ENCODE measurements around the gene RNF14. TPM values are rescaled to one million over a fixed set of nuclear protein-coding genes. Genes with fewer than 3 reads are reported as not detected.
A peak's percentile ranks its signal among the peaks of the same experiment; 100 is the strongest.

The RNF14 gene
- total and polyA plus RNA-seq, 2 donors (not counting 3 experiments of a cell fraction or from before 2014, with no cell fraction given) = 23.5 to 55.9 TPM

DNA sequence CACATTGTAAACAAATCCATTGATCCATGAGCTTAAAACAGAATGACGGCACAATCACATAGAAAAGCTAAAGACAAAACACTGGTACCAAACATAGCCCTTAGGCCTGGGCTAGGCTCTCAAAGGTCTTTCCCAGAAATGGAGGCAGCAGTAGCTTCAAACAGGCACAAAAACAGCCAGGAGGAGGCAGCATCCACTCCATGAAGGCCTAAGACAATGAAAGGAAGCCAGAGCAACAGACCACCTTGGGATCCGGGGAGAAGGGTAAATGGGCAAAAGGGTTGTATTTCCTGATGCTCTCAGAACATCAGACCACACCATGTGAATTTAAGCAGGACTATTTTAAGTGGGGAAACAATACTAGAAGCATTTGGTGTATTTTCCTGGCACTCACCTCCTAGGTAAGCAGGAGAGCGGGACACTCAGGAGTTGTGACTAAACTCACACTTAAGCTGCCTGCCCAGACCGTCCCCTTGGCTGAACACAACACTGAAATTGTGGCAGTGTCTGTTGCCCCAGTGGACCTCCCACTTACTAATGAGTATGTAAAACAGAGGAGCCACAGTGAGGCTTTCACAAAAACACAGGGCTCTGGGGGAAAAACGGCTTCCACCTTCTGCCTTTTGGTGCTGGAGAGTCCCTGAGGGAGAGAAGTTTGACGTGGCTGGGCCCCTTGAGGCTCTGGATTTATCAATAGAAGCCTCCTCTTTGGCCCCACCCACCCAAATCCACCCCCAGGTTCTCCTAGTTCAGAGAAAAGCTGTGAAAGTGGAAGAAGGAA, 32.0 kb downstream of the RNF14 start:
- no peak overlapping the region for H3K4me3 ChIP-seq (replicated peaks in 1 of 3; ENCODE audit: insufficient read depth in 1 of 3, low read depth in 1 of 3, low read length in 3 of 3)
- DNase-seq (ENCODE audit: low read depth, low spot score) (peak; percentile 42), FAIRE-seq (peak; percentile 67)
- POLR2A ChIA-PET = no interaction called here
- no peak overlapping the region for H2AFZ ChIP-seq (ENCODE audit: low read depth, low read length)
- H3K27me3 ChIP-seq (ENCODE audit: control insufficient read depth in 2 of 2, insufficient read depth in 2 of 2, low read length in 2 of 2) = no peaks in the 10 kb centered on the region
- H3K9me1 ChIP-seq (replicated peaks; ENCODE audit: control insufficient read depth, extremely low read depth, insufficient read depth, low read length) = no peaks in the 10 kb centered on the region
- H3K36me3 ChIP-seq (ENCODE audit: control insufficient read depth in 2 of 2, extremely low read depth in 1 of 2, insufficient read depth in 2 of 2, low read length in 2 of 2) = peaks cover 13 to 14% of the 10 kb centered on the region in 2 experiments
- H3K9ac ChIP-seq (replicated peaks; ENCODE audit: extremely low read depth, insufficient read depth, low read length) = no peak overlapping the region
- H3K27ac ChIP-seq (ENCODE audit: insufficient read depth, low read depth, low read length) = no peak overlapping the region
- intact Hi-C loops (cut with micrococcal nuclease) (loop anchor here (1.0 to 5.0 kb wide), 2 partner anchors 143 to 551 kb away; no protein-coding TSS in a partner anchor), dilution Hi-C loops (cut with MboI; ENCODE audit: extremely low pct_ligation_motif_present, low sequenced_read_pairs) (no loop called here)
- peaks cover 3% of the 10 kb centered on the region for H3K4me1 ChIP-seq (ENCODE audit: control insufficient read depth, extremely low read depth, insufficient read depth, low read length)
- CTCF ChIA-PET = interaction anchor here (0.7 to 3.0 kb wide), 14 partner anchors 10 to 698 kb away, joined by 3 to 46 read pairs (median 4); partner anchors contain the start of genes GNPDA1 and RNF14
- BruUV-seq (replicated peaks) = TSS peak; percentile 23
- no peaks in the 10 kb centered on the region for H3K79me2 ChIP-seq (ENCODE audit: control insufficient read depth, insufficient read depth, low read length)
- no peaks in the 10 kb centered on the region for H4K20me1 ChIP-seq (replicated peaks; ENCODE audit: control insufficient read depth, extremely low read depth, insufficient read depth, low read length)
- H3K9me3 ChIP-seq (replicated peaks; ENCODE audit: control insufficient read depth, insufficient read depth, low read length) = no peaks in the 10 kb centered on the region
- no peak for TF ChIP-seq POLR2A (IDR thresholded peaks at IDR 0.05; ENCODE audit: low read depth, low read length)
- no peak for TF ChIP-seq JUN (IDR thresholded peaks at IDR 0.05; ENCODE audit: borderline replicate concordance, insufficient read depth, insufficient read length, low read depth)
- TF ChIP-seq MYC (IDR thresholded peaks at IDR 0.05; ENCODE audit: low read depth, low read length) = no peak
- TF ChIP-seq EZH2 (IDR thresholded peaks at IDR 0.05; ENCODE audit: borderline replicate concordance, low read depth, low read length, severe bottlenecking) = no peak
- TF ChIP-seq, protein P1, sequence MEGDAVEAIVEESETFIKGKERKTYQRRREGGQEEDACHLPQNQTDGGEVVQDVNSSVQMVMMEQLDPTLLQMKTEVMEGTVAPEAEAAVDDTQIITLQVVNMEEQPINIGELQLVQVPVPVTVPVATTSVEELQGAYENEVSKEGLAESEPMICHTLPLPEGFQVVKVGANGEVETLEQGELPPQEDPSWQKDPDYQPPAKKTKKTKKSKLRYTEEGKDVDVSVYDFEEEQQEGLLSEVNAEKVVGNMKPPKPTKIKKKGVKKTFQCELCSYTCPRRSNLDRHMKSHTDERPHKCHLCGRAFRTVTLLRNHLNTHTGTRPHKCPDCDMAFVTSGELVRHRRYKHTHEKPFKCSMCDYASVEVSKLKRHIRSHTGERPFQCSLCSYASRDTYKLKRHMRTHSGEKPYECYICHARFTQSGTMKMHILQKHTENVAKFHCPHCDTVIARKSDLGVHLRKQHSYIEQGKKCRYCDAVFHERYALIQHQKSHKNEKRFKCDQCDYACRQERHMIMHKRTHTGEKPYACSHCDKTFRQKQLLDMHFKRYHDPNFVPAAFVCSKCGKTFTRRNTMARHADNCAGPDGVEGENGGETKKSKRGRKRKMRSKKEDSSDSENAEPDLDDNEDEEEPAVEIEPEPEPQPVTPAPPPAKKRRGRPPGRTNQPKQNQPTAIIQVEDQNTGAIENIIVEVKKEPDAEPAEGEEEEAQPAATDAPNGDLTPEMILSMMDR (IDR thresholded peaks at IDR 0.05; ENCODE audit: extremely low read depth in 1 of 2, insufficient read depth in 1 of 2, low read depth in 1 of 2, low read length in 2 of 2) = peak; percentile 47 to 55
- no peak overlapping the region for H3K4me2 ChIP-seq (ENCODE audit: insufficient read depth, low read length)

Measured in endothelial cell of umbilical vein (primary cell).